Fibroblast of skin of right biceps (primary cell): Measurements from ENCODE around the gene P3H2.

Source experiments
- DNase-seq: peaks from one replicate; pipeline ENCODE4 v3.0.0-alpha.2; 2013

The P3H2 gene

GRCh38 chr3:190044974-190045373, 75.7 kb downstream of the P3H2 start:
- DNase-seq: no peak

- peak; percentile 62 for DNase-seq
Observed at GRCh38 chr3:190044142-190044541, 76.6 kb downstream of the P3H2 start.

DNA sequence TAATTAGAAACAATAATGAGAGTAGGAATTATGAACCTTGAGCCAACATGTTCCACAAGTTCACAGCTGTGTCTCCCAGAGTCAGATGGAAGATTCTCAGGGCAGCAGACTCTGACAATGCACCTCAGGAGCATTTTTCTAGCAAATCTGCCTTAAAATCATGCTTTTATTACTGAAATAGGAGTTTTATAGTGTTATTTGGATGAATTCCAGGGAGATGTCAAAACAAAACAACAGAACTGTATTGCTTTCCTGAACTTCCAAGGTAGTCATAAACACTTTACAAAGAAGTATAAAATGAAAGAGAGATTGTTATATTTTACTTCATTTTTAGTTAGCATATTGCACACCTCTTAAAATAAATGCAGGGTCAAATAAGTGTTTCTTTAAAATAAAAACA, 77.0 kb downstream of the P3H2 start:
- DNase-seq: no peak

DNA sequence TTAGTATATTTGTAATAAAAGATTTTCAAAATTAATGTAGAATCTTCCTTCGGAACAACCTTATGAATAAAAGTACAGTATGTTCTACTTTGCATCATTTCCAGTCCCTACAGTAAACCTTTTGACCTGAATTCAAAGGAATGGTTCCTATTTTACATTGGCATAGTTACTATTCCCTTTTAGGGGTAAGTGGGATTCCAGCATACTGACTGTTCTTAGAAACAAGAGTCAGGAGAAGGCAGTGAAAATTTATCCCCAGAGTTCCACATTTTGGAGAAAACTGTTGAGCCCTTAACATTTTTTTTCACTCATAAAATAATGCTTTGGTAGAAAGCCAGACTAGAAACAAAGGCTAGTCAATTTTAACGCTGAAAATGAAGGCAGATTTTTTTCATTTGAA, 78.1 kb downstream of the P3H2 start:
- DNase-seq: no peak

DNA sequence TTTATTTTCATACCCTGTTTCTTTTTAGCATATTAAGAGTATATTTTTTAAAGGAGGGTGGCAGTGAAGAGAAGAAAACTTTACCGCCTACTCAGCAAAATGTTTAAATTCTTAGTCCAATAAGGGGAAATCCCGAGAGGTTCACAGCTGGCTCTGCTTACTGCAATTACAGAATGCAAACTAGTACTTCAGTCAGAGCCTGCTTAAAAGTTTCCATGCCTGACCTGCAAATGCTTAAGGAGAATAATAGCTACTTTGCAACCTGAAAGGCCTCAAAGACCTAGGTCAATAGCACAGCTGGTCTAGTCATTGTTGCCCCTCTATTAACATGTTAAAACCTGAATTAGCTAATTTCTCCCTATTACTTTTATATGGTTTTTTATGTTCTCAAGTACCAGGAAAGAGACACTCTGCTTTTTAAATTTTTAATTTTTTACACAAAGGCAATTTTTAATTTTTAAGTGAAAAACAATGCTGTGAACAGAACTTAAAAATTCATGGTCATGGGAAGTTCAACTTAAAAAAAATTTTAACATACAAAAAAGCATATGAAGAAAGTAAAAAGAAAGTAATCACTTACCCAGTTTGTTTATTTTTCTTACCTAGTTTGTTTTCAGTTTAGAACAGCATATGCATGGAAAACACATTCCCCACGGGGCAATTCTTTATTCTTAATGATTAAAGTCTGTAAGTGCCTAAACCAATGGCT, 79.2 kb downstream of the P3H2 start:
- DNase-seq: peak; percentile 38

- no peak for DNase-seq
Observed at GRCh38 chr3:190040145-190040544, 80.6 kb downstream of the P3H2 start.

- DNase-seq: peak; percentile 68
Observed at GRCh38 chr3:190038050-190038933, 82.4 kb downstream of the P3H2 start.

GRCh38 chr3:190036631-190037030, 84.1 kb downstream of the P3H2 start:
- peak; percentile 76 for DNase-seq

DNA sequence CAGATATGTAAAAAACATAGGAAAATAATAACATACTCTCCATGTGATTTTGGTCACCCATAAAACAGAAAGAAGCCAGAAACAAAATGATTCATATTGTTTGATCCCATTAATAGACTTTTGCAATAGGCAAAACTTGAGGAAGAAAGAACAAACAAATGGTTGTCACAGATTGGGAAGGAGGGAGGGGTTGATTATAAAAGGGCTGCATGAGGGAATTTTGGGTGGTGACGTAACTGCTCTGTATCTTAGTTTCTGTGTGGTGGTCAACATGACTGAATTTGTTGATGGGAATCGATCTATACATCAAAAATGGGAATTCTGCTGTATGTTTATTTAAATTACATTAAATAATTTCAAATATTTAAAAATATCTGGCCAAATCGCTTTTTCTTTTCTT, 86.3 kb downstream of the P3H2 start:
- no peak for DNase-seq

- no peak for DNase-seq
Observed at GRCh38 chr3:190032923-190033322, 87.8 kb downstream of the P3H2 start.

- no peak for DNase-seq
Observed at GRCh38 chr3:190031887-190032752, 88.6 kb downstream of the P3H2 start.

- no peak for DNase-seq
Observed at GRCh38 chr3:190027116-190027515, 93.6 kb downstream of the P3H2 start.

DNA sequence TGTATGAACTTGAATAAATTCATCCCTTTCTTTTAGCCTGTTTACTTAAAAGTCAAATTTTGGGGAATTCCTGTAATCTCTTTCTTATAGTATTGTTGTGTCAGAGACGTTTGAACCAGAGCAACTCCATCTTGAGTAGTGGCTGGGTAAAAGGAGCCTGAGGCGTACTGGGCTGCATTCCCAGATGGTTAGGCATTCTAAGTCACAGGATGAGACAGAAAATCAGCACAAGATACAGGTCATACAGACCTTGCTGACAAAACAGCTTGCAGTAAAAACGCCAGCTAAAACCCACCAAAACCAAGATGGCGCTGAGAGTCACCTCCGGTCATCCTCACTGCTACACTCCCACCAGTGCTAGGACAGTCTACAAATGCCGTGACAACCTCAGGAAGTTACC, 94.5 kb downstream of the P3H2 start:
- DNase-seq: peak; percentile 21

- peak; percentile 79 for DNase-seq
Observed at GRCh38 chr3:190024912-190025311, 95.8 kb downstream of the P3H2 start.

DNA sequence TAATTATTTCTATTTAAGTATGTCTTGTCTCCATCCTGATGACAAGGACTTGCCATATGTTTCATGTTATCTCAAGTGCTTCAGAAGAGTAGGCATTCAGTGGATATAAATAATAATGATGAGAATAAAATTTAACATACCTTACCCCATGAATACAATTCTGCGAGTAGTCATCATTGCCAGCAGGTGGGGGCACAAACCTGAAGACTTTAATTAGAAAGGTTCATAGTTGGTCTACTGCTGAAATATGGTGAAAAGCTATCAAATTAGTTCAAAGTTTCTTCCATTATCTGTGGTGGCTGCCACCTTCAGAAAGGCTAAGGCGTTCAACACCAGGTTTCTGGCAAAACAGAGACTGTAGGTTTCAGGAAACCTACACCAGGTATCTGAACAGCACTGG, 100.9 kb downstream of the P3H2 start:
- DNase-seq: no peak

DNA sequence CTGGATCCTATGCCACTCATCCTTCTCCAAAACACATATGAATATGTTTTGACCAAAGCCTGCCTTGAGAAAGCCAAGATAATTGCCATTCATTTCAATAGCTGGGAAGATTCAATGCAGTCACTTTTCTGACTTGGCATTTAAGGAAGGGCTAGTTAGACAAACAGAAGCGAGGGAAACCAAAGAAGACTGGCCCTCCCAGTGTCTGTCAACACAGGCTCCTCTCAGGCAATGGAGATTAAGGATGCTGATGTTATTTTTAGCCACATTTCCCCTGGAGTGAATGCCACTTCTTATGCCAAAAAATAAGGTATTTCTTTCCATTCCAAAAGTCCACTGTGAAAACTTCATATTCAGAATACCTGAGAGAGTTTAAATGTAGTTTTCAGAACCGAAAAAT, 101.7 kb downstream of the P3H2 start:
- peak; percentile 27 for DNase-seq

- no peak for DNase-seq
Observed at GRCh38 chr3:190018460-190018859, 102.2 kb downstream of the P3H2 start.

DNA sequence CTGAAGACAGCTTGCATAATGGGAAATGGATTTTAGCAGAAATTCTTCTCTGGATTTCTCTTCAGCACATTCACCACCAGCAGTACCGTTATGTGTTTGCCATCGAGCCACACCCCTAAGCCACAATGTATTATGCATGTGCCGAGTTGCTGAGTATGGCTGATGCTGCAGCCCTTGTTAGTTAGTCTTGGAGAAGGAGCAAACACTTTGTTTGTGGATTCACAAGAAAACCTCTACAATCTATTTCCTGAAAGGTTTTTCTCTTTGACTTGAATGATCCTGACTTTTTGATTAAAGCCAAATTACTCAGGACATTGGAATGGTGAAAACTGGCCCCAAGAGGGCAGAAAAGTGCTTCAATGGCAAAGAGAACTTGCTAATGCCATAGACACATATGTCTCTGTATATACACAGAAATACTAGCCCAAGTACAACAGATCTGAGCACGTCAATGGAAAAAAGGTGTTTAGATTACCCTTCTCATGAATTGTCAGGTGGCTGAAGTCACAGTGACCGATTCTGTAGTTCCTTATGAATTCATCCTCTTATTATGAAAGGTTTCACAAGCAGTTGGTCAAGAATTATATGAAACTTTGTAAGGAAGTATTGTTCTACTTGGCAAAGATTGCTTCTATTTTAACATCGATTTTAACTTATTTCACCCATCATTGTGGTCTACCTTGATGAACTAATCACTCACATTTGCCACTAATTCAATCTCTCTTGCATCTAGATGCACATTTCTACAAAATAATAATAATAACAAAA, 103.0 kb downstream of the P3H2 start:
- peak; percentile 86 for DNase-seq

- DNase-seq: no peak
Observed at GRCh38 chr3:190016966-190017365, 103.7 kb downstream of the P3H2 start.

DNA sequence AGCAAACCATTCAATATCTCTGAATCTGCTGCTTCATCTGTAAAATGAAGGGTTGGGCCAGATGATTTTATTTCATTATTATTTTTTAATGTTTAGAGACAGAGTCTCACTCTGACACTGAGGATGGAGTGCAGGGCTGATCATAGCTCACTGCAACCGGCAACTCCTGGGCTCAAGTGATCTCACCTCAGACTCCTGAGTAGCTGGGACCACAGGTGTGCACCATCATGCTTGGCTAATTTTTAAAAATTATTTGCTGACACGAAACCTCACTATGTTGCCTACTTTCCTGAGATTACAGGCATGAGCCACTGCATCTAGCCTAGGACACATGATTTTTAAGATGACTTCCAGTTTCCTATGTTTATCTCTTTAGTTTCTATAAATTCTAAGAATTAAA, 105.8 kb downstream of the P3H2 start:
- DNase-seq: no peak

- DNase-seq: peak; percentile 53
Observed at GRCh38 chr3:190013943-190014924, 106.5 kb downstream of the P3H2 start.
